HEK293 (cell line): ENCODE data around the gene PLCG2.

Source experiments
- BCL11A ChIP-seq: fragments of 450-650 bp; formaldehyde crosslinking; IDR thresholded peaks from 2 replicates; pipeline ENCODE4 v1.5.1; 2016; ENCODE audit warnings: low read depth, missing biosample characterization, missing genetic modification characterization
- EGR2 ChIP-seq: fragments of 450-650 bp; formaldehyde crosslinking; IDR thresholded peaks from 2 replicates; pipeline ENCODE4 v1.5.1; 2016; ENCODE audit warnings: low read depth, missing biosample characterization, missing genetic modification characterization
- GLI4 ChIP-seq: fragments of 450-650 bp; formaldehyde crosslinking; IDR thresholded peaks from 2 replicates; pipeline ENCODE4 v1.5.1; 2016; ENCODE audit warnings: missing biosample characterization, missing genetic modification characterization
- HOXA7 ChIP-seq: sonication (generic); formaldehyde crosslinking; IDR thresholded peaks from 2 replicates; pipeline ENCODE4 v1.8.1; 2022; ENCODE audit warnings: missing genetic modification reagents, borderline replicate concordance
- PRDM1 ChIP-seq: fragments of 450-650 bp; formaldehyde crosslinking; IDR thresholded peaks from 2 replicates; pipeline ENCODE4; 2016; ENCODE audit warnings: missing biosample characterization, missing genetic modification characterization
- PRDM2 ChIP-seq: fragments of 450-650 bp; formaldehyde crosslinking; IDR thresholded peaks from 2 replicates; pipeline ENCODE4 v1.5.1; 2016; ENCODE audit warnings: missing biosample characterization, missing genetic modification characterization, borderline replicate concordance
- PRDM4 ChIP-seq: fragments of 450-650 bp; formaldehyde crosslinking; IDR thresholded peaks from 2 replicates; pipeline ENCODE4 v1.5.1; 2017; ENCODE audit warnings: missing biosample characterization, missing genetic modification characterization
- PRDM6 ChIP-seq: fragments of 450-650 bp; formaldehyde crosslinking; IDR thresholded peaks from 2 replicates; pipeline ENCODE4 v1.5.1; 2017; ENCODE audit warnings: missing biosample characterization, missing genetic modification characterization
- ZFHX2 ChIP-seq: fragments of 450-650 bp; formaldehyde crosslinking; conservative IDR thresholded peaks from 2 replicates; pipeline ENCODE4 v1.5.1; 2016; ENCODE audit warnings: missing biosample characterization, missing genetic modification characterization
- ZNF10 ChIP-seq: fragments of 450-650 bp; formaldehyde crosslinking; IDR thresholded peaks from 2 replicates; pipeline ENCODE4 v1.5.1; 2017; ENCODE audit warnings: missing biosample characterization, missing genetic modification characterization
- ZNF19 ChIP-seq: fragments of 450-650 bp; formaldehyde crosslinking; IDR thresholded peaks from 2 replicates; pipeline ENCODE4; 2016; ENCODE audit warnings: missing biosample characterization, missing genetic modification characterization, low read depth
- ZNF324 ChIP-seq: fragments of 450-650 bp; formaldehyde crosslinking; IDR thresholded peaks from 2 replicates; pipeline ENCODE4 v1.5.1; 2016; ENCODE audit warnings: missing biosample characterization, missing genetic modification characterization
- ZNF341 ChIP-seq: fragments of 450-650 bp; formaldehyde crosslinking; IDR thresholded peaks from 2 replicates; pipeline ENCODE4; 2016; ENCODE audit warnings: low read depth, missing biosample characterization, missing genetic modification characterization
- ZNF610 ChIP-seq: fragments of 450-650 bp; formaldehyde crosslinking; IDR thresholded peaks from 2 replicates; pipeline ENCODE4 v1.5.1; 2016; ENCODE audit warnings: missing biosample characterization, missing genetic modification characterization, borderline replicate concordance
- TF ChIP-seq, protein P1 (sequence below): fragments of 450-650 bp; formaldehyde crosslinking; IDR thresholded peaks from 2 replicates; pipeline ENCODE4 v1.5.1; 2016; ENCODE audit warnings: missing biosample characterization, missing genetic modification characterization
- TF ChIP-seq, protein P2 (sequence below): fragments of 450-650 bp; formaldehyde crosslinking; IDR thresholded peaks from 2 replicates; pipeline ENCODE4 v1.5.1; 2016; ENCODE audit warnings: missing biosample characterization, missing genetic modification characterization
- TF ChIP-seq, protein P3 (sequence below): fragments of 450-650 bp; formaldehyde crosslinking; IDR thresholded peaks from 2 replicates; pipeline ENCODE4 v1.5.1; 2016; ENCODE audit warnings: missing biosample characterization, missing genetic modification characterization

The PLCG2 gene

DNA sequence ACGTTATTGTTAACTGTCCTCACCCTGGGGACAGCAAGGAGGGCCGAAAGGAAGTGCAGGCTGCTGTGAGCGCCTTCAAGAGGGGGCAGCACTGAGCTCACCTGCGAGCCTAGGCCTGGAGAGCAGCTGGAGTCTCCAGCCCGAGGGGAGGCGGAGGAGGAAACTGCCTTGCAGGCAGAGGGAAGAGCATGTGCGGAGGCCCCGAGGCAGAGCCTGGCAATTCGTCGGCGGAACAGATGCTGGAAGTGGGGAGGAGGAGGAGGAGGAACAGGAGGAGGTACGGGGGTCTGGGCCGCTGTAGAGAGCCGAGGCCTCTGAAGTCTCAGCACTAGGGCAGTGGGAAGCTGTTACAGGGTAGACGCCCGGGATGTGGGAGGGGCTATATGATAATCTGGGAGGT is 49.6 kb upstream of the PLCG2 start (continued):
- no peak for TF ChIP-seq PRDM2 (tag by site-specific recombination)
- no peak for TF ChIP-seq ZNF19 (tag by site-specific recombination)
- TF ChIP-seq BCL11A (tag by site-specific recombination), result no peak
- TF ChIP-seq, protein P1, sequence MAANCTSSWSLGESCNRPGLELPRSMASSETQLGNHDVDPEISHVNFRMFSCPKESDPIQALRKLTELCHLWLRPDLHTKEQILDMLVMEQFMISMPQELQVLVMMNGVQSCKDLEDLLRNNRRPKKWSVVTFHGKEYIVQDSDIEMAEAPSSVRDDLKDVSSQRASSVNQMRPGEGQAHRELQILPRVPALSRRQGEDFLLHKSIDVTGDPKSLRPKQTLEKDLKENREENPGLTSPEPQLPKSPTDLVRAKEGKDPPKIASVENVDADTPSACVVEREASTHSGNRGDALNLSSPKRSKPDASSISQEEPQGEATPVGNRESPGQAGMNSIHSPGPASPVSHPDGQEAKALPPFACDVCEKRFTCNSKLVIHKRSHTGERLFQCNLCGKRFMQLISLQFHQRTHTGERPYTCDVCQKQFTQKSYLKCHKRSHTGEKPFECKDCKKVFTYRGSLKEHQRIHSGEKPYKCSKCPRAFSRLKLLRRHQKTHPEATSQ (tag by site-specific recombination), result no peak
- TF ChIP-seq ZNF610 (tag by site-specific recombination), result no peak
- TF ChIP-seq GLI4 (tag by site-specific recombination), result no peak
- TF ChIP-seq, protein P2, sequence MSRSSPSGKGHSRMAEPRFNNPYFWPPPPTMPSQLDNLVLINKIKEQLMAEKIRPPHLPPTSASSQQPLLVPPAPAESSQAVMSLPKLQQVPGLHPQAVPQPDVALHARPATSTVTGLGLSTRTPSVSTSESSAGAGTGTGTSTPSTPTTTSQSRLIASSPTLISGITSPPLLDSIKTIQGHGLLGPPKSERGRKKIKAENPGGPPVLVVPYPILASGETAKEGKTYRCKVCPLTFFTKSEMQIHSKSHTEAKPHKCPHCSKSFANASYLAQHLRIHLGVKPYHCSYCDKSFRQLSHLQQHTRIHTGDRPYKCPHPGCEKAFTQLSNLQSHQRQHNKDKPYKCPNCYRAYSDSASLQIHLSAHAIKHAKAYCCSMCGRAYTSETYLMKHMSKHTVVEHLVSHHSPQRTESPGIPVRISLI (tag by site-specific recombination), result peak; percentile 35; the same call in 1 of the 2 replicates
- TF ChIP-seq, protein P3, sequence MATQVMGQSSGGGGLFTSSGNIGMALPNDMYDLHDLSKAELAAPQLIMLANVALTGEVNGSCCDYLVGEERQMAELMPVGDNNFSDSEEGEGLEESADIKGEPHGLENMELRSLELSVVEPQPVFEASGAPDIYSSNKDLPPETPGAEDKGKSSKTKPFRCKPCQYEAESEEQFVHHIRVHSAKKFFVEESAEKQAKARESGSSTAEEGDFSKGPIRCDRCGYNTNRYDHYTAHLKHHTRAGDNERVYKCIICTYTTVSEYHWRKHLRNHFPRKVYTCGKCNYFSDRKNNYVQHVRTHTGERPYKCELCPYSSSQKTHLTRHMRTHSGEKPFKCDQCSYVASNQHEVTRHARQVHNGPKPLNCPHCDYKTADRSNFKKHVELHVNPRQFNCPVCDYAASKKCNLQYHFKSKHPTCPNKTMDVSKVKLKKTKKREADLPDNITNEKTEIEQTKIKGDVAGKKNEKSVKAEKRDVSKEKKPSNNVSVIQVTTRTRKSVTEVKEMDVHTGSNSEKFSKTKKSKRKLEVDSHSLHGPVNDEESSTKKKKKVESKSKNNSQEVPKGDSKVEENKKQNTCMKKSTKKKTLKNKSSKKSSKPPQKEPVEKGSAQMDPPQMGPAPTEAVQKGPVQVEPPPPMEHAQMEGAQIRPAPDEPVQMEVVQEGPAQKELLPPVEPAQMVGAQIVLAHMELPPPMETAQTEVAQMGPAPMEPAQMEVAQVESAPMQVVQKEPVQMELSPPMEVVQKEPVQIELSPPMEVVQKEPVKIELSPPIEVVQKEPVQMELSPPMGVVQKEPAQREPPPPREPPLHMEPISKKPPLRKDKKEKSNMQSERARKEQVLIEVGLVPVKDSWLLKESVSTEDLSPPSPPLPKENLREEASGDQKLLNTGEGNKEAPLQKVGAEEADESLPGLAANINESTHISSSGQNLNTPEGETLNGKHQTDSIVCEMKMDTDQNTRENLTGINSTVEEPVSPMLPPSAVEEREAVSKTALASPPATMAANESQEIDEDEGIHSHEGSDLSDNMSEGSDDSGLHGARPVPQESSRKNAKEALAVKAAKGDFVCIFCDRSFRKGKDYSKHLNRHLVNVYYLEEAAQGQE (tag by site-specific recombination), result no peak
- no peak for TF ChIP-seq PRDM6 (tag by site-specific recombination)
- TF ChIP-seq PRDM4, result no peak
- TF ChIP-seq ZNF341 (tag by site-specific recombination), result 0 out of 2 replicates have a peak, but pooled peaks have one; percentile 36
- TF ChIP-seq ZNF324, result no peak
- peak; percentile 24; the same call in 1 of the 2 replicates for TF ChIP-seq EGR2 (tag by site-specific recombination)
- no peak for TF ChIP-seq PRDM1
- peak; percentile 15; the same call in 1 of the 2 replicates for TF ChIP-seq ZFHX2 (tag by site-specific recombination)
- no peak for TF ChIP-seq ZNF10 (tag by site-specific recombination)
- TF ChIP-seq HOXA7 (CRISPR knock-in tag), result no peak
